Measurements from ENCODE around the gene P4HB. TPM values are rescaled to one million over a fixed set of nuclear protein-coding genes. Genes with fewer than 3 reads are reported as not detected.

Gene P4HB
- total and polyA plus RNA-seq, 9 donors, result 383 to 577 (median 443) TPM

DNA sequence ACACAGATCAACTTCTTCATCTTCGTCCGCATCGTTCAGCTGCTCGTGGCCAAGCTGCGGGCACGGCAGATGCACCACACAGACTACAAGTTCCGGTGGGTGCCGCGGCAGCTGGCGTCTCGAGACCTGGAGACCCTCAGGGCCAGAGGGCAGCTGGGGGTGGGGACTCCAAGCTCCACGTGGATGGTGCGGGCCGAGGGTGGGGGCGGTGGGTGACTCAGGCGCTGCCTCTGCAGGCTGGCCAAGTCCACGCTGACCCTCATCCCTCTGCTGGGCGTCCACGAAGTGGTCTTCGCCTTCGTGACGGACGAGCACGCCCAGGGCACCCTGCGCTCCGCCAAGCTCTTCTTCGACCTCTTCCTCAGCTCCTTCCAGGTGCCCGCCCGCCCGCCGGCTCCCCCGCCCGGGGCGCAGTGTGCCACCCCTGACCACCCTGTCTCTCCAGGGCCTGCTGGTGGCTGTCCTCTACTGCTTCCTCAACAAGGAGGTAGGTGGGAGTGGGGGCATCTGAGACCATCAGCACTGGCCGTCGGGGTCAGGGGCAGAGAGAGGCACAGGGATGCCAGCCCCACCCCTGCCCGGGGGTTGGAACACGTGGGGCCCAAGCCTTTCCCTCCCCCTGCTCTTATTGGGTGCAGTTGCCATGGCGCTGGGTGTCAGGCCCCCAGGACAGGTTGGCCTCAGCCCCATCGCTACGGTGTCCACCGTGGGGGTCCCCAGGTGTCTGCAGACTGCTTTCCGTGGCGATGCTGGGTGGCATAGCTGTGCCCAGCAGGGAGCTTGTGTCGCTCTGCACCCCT, 47.6 kb downstream of the P4HB start:
- no peaks in the 10 kb centered on the region for H3K36me3 ChIP-seq (ENCODE audit: control insufficient read depth, insufficient read depth, low read length)
- H3K27ac ChIP-seq (ENCODE audit: low read length), result no peak overlapping the region
- WGBS (ENCODE audit: insufficient coverage), result 80% methylated on average over 38 of the region's 45 CpGs
- H3K4me3 ChIP-seq (ENCODE audit: low read length), result no peak overlapping the region
- H3K4me1 ChIP-seq (ENCODE audit: control insufficient read depth, insufficient read depth, low read length), result no peaks in the 10 kb centered on the region
- no peaks in the 10 kb centered on the region for H3K9me3 ChIP-seq (replicated peaks; ENCODE audit: control insufficient read depth, low read depth, low read length)
- peaks cover 29% of the 10 kb centered on the region for H3K27me3 ChIP-seq (ENCODE audit: control insufficient read depth, insufficient read depth, low read length)
- no peak for DNase-seq

DNA sequence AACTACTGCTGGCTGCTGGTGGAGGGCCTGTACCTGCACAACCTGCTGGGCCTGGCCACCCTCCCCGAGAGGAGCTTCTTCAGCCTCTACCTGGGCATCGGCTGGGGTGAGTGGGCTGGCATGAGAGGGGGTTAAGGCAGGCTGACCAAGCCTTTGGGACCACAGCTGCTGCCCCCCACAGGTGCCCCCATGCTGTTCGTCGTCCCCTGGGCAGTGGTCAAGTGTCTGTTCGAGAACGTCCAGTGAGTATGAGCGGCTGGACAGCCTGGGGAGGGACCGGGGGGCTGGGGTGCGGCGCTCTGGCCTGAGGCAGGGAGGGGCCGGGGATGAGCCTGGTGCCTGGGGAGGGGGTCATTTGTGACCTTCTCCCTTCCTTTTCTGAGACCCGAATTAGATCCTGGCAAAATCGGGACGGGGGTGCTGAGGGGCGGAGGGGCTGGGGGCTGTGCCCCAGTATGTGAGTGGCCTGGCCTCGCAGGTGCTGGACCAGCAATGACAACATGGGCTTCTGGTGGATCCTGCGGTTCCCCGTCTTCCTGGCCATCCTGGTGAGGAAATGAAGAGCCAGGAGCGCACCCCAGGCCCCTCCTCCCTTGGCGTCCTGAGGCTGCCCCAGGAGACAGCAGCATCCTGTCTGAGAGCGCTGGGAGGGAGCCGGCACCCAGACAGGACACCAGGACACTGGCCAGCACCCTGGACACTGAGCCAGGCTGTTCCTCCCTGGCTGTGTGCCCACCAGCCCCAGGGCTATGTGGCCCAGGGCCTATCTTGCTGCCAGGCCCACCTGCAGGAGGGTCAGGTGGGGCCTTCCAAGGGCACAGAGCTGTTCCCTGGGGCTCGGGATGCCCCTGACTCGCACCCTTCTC, 48.4 kb downstream of the P4HB start:
- Histone ChIP-seq H3K27ac (ENCODE audit: low read length) (no peak overlapping the region), H3K4me1 (ENCODE audit: control insufficient read depth, insufficient read depth, low read length) (no peaks in the 10 kb centered on the region), H3K27me3 (ENCODE audit: control insufficient read depth, insufficient read depth, low read length) (peaks cover 34% of the 10 kb centered on the region), H3K9me3 (replicated peaks; ENCODE audit: control insufficient read depth, low read depth, low read length) (no peaks in the 10 kb centered on the region), H3K36me3 (ENCODE audit: control insufficient read depth, insufficient read depth, low read length) (no peaks in the 10 kb centered on the region), H3K4me3 (ENCODE audit: low read length) (no peak overlapping the region)
- no peak for DNase-seq
- 74% methylated on average over 15 of the region's 24 CpGs for WGBS (ENCODE audit: insufficient coverage)

DNA sequence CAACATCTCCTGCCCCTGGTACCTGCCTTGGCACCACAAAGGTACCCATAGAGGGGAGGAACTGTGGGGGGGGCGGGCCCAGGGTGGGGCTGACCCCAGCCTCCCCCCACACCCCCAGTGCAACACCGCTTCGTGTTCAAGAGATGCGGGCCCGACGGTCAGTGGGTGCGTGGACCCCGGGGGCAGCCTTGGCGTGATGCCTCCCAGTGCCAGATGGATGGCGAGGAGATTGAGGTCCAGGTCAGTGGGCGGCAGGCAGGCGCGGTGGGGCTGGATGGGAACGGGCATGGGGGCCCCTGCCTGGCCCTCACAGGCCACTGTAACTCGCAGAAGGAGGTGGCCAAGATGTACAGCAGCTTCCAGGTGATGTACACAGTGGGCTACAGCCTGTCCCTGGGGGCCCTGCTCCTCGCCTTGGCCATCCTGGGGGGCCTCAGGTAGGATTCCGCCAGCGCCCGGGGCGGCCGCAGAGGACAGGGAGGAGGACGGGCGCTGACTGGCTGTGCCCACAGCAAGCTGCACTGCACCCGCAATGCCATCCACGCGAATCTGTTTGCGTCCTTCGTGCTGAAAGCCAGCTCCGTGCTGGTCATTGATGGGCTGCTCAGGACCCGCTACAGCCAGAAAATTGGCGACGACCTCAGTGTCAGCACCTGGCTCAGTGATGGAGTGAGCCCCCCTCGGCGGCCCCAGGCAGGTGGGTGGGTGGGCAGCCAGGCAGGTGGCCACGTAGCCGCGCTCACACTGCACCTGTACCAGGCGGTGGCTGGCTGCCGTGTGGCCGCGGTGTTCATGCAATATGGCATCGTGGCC, 49.2 kb downstream of the P4HB start:
- 83% methylated on average over 39 of the region's 42 CpGs for WGBS (ENCODE audit: insufficient coverage)
- Histone ChIP-seq H3K27me3 (ENCODE audit: control insufficient read depth, insufficient read depth, low read length) (peaks cover 40% of the 10 kb centered on the region), H3K4me3 (ENCODE audit: low read length) (no peak overlapping the region), H3K9me3 (replicated peaks; ENCODE audit: control insufficient read depth, low read depth, low read length) (no peaks in the 10 kb centered on the region), H3K36me3 (ENCODE audit: control insufficient read depth, insufficient read depth, low read length) (no peaks in the 10 kb centered on the region), H3K4me1 (ENCODE audit: control insufficient read depth, insufficient read depth, low read length) (no peaks in the 10 kb centered on the region), H3K27ac (ENCODE audit: low read length) (no peak overlapping the region)
- no peak for DNase-seq

DNA sequence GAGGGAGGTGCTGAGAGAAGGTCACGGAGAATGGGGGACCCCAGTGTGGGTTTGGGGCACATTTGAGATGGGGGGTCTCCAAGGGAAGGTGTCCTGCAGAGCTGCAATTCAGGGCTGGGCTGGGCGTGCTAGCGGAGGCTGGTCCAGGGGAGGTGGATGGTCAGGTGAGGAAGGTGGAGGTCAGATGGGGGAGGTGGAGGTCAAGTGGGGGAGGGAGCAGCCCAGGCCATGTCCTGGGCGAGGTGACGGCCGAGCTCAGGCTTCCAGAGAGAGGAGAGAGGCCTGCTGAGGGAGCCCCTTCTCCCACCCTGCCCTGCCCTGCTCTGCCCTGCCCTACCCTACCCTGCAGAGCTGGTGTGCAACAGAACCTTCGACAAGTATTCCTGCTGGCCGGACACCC, 49.9 kb downstream of the P4HB start:
- no peaks in the 10 kb centered on the region for H3K36me3 ChIP-seq (ENCODE audit: control insufficient read depth, insufficient read depth, low read length)
- no peaks in the 10 kb centered on the region for H3K4me1 ChIP-seq (ENCODE audit: control insufficient read depth, insufficient read depth, low read length)
- H3K27me3 ChIP-seq (ENCODE audit: control insufficient read depth, insufficient read depth, low read length), result peaks cover 44% of the 10 kb centered on the region
- 75% methylated on average over 6 of the region's 8 CpGs for WGBS (ENCODE audit: insufficient coverage)
- H3K27ac ChIP-seq (ENCODE audit: low read length), result no peak overlapping the region
- H3K9me3 ChIP-seq (replicated peaks; ENCODE audit: control insufficient read depth, low read depth, low read length), result no peaks in the 10 kb centered on the region
- no peak overlapping the region for H3K4me3 ChIP-seq (ENCODE audit: low read length)
- DNase-seq, result no peak

DNA sequence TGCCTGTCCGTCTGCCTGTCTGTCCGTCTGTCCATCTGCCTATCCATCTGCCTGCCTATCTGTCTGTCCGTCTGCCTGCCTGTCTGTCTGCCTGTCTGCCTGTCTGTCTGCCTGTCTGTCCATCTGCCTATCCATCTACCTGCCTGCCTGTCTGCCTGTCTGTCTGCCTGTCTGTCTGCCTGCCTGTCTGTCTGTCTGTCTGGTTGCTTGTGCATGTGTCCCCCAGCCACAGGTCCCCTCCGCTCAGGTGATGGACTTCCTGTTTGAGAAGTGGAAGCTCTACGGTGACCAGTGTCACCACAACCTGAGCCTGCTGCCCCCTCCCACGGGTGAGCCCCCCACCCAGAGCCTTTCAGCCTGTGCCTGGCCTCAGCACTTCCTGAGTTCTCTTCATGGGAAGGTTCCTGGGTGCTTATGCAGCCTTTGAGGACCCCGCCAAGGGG, 50.8 kb downstream of the P4HB start:
- Histone ChIP-seq H3K36me3 (ENCODE audit: control insufficient read depth, insufficient read depth, low read length) (no peaks in the 10 kb centered on the region), H3K27me3 (ENCODE audit: control insufficient read depth, insufficient read depth, low read length) (peaks cover 53% of the 10 kb centered on the region), H3K4me1 (ENCODE audit: control insufficient read depth, insufficient read depth, low read length) (peaks cover 4% of the 10 kb centered on the region), H3K4me3 (ENCODE audit: low read length) (no peak overlapping the region), H3K27ac (ENCODE audit: low read length) (no peak overlapping the region), H3K9me3 (replicated peaks; ENCODE audit: control insufficient read depth, low read depth, low read length) (no peaks in the 10 kb centered on the region)
- DNase-seq, result no peak
- WGBS (ENCODE audit: insufficient coverage), result 82% methylated on average over 7 of the region's 7 CpGs

DNA sequence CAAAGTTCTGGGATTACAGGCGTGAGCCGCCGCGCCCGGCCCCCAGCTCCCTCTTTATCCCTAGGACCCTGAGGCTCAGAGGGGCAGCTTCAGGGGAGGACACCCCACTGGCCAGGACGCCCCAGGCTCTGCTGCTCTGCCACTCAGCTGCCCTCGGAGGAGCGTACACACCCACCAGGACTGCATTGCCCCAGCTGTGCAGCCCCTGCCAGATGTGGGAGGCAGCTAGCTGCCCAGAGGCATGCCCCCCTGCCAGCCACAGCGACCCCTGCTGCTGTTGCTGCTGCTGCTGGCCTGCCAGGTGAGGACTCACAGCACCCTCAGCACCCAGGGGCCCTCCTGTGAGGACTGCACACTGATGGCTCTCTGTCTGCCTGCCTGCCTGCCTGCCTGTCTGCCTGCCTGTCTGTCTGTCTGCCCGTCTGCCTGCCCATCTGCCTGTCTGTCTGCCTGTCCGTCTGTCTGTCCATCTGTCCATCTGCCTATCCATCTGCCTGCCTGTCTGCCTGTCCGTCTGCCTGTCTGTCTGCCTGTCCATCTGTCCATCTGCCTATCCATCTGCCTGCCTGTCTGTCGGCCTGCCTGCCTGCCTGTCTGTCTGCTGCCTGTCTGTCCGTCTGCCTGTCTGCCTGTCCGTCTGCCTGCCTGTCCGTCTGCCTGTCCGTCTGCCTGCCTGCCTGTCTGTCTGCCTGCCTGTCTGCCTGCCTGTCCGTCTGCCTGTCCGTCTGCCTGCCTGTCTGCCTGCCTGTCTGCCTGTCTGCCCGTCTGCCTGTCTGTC, 51.4 kb downstream of the P4HB start:
- Histone ChIP-seq H3K9me3 (replicated peaks; ENCODE audit: control insufficient read depth, low read depth, low read length) (no peaks in the 10 kb centered on the region), H3K4me1 (ENCODE audit: control insufficient read depth, insufficient read depth, low read length) (peaks cover 4% of the 10 kb centered on the region), H3K27me3 (ENCODE audit: control insufficient read depth, insufficient read depth, low read length) (peaks cover 57% of the 10 kb centered on the region), H3K27ac (ENCODE audit: low read length) (no peak overlapping the region), H3K36me3 (ENCODE audit: control insufficient read depth, insufficient read depth, low read length) (no peaks in the 10 kb centered on the region), H3K4me3 (ENCODE audit: low read length) (no peak overlapping the region)
- WGBS (ENCODE audit: insufficient coverage), result 71% methylated on average over 20 of the region's 20 CpGs
- no peak for DNase-seq

DNA sequence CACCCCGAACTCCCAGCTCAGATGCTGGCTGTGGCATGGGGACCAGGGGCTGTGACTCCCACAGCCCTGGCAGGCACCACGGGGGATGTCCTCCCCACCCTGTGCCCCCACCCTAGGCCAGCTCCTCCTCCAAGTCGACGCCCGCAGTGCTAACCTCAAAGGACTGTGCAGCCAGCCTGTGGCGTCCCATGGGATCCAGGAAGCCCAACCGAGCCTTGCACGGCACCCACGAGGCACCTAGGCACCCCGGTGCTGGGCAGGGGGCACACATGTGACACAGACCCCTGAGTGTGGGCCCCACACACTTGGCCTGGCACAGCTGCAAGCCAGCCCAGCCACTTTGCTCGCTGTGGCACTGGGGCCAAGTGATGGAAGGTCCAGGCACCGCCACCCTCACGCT, 52.5 kb downstream of the P4HB start:
- H3K27ac ChIP-seq (ENCODE audit: low read length), result no peak overlapping the region
- DNase-seq, result no peak
- no peaks in the 10 kb centered on the region for H3K36me3 ChIP-seq (ENCODE audit: control insufficient read depth, insufficient read depth, low read length)
- peaks cover 9% of the 10 kb centered on the region for H3K4me1 ChIP-seq (ENCODE audit: control insufficient read depth, insufficient read depth, low read length)
- 67% methylated on average over 11 of the region's 13 CpGs for WGBS (ENCODE audit: insufficient coverage)
- H3K4me3 ChIP-seq (ENCODE audit: low read length), result no peak overlapping the region
- H3K27me3 ChIP-seq (ENCODE audit: control insufficient read depth, insufficient read depth, low read length), result peaks cover 67% of the 10 kb centered on the region
- no peaks in the 10 kb centered on the region for H3K9me3 ChIP-seq (replicated peaks; ENCODE audit: control insufficient read depth, low read depth, low read length)

DNA sequence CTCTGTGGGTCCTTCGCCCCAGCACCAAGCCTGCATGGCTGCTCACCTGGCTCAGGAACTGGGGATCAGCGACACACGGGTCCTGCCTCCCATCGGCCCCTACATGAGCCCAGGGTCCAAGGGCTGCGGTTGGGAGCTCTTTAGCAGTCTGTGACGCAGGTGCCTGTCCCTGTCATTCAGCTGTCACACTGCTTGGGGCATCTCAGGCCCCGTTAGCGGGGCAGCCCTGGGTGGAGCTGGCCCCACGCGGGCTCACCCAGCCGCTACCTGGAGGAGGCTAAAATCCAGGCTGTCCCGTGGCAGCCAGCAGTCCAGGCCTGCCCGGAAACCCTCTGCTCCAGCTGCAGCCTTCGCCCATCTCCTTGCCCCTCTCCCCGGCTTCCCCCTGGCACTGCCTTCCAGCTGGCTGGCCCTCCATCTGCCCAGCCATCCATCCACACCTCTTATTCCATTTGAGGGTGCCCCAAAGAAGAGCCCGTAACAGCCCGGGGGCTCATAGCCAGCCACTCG, 53.1 kb downstream of the P4HB start:
- no peak for DNase-seq
- peaks cover 73% of the 10 kb centered on the region for H3K27me3 ChIP-seq (ENCODE audit: control insufficient read depth, insufficient read depth, low read length)

DNA sequence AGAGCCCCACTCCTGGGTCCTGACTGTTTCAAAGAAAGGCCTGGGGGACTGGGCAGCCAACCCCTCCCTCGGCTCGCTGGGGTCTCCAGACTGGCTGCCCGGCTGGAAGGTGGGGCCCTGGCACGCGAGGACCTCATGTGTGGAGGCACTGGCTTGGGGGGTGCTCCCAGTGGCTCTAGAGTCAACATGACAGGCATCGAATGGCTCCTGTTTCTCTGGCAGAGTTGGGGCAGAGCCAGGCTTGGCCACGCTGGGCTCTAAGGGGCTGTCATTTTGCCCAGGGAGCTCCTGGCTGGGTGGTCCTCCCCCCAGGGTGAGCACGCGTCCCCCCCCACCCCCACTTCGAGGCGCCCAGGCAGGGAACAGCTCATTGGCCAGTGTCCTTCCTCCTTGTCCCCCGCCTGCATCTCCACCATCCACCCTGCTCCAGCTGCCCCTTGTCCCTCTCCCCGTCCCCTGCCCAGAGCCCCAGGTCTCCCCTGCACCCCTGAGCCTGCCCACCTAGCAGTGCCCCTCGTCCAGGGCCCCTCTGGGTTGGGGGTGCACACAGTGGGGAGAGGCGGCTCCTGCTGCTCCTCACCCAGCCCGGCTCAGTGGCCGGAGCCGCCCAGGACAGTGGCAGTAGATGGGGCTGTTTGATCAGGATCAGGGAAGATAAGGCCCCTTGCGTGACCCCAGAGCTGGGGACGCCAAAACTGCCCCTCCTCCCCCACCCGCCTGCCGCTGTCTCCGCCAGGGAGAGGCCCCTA, 53.7 kb downstream of the P4HB start:
- H3K9me3 ChIP-seq (replicated peaks; ENCODE audit: control insufficient read depth, low read depth, low read length), result no peaks in the 10 kb centered on the region
- peaks cover 9% of the 10 kb centered on the region for H3K4me1 ChIP-seq (ENCODE audit: control insufficient read depth, insufficient read depth, low read length)
- peaks cover 79% of the 10 kb centered on the region for H3K27me3 ChIP-seq (ENCODE audit: control insufficient read depth, insufficient read depth, low read length)
- WGBS (ENCODE audit: insufficient coverage), result 23% methylated on average over 16 of the region's 23 CpGs
- no peaks in the 10 kb centered on the region for H3K36me3 ChIP-seq (ENCODE audit: control insufficient read depth, insufficient read depth, low read length)
- H3K27ac ChIP-seq (ENCODE audit: low read length), result no peak overlapping the region
- no peak overlapping the region for H3K4me3 ChIP-seq (ENCODE audit: low read length)
- no peak for DNase-seq

More for the DNA sequence above, 53.1 kb downstream of the P4HB start:
- Histone ChIP-seq H3K9me3 (replicated peaks; ENCODE audit: control insufficient read depth, low read depth, low read length) (no peaks in the 10 kb centered on the region), H3K27ac (ENCODE audit: low read length) (no peak overlapping the region), H3K4me3 (ENCODE audit: low read length) (no peak overlapping the region), H3K36me3 (ENCODE audit: control insufficient read depth, insufficient read depth, low read length) (no peaks in the 10 kb centered on the region), H3K4me1 (ENCODE audit: control insufficient read depth, insufficient read depth, low read length) (peaks cover 9% of the 10 kb centered on the region)
- WGBS (ENCODE audit: insufficient coverage), result 54% methylated on average over 18 of the region's 18 CpGs
